Left hindlimb (tissue), 1 donor: ENCODE results near the gene NID1.

Experiments used
- DNase-seq: peaks from one replicate; pipeline ENCODE4 v3.0.0-alpha.2; 2018

NID1 gene

GRCh38 chr1:236065509-236066005 is 667 bp upstream of the NID1 start:
- DNase-seq, result no peak

DNA sequence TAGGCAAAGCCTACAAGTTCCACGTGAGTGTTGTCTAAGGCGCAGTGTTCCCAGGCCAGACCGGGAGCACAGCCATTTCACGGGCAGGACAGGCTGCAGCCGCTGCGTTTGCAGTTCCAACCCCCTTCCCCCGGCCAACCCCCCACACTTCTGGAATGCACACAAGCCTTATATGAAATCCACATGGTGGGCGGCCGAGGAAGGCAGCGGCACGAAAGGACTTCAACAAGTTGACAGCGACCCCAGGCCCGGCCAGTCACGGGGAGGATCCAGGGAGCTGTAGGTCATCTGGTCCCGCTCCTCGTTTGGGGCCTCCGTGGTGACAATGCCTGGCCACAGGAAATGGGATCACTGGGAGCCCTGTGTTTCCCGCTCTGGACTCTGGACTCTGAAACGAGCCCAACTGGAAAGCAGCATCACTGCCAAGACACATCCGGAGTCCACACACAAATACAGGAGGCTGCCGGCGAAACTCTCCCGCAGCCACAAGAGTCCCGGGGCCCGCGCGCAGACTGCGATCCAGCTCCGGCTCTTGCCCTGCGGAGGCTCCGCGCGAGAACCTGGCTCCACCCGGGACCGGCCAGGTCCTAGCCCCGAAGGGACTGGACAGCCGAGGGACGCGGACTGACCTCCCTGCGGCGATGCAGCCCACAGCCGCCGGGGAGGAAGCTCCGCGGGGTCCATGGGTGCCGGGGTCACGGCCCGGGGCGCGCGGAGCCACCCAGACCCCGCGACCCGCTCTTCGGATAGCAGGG is 794 bp downstream of the NID1 start:
- peak; percentile 90 for DNase-seq

DNA sequence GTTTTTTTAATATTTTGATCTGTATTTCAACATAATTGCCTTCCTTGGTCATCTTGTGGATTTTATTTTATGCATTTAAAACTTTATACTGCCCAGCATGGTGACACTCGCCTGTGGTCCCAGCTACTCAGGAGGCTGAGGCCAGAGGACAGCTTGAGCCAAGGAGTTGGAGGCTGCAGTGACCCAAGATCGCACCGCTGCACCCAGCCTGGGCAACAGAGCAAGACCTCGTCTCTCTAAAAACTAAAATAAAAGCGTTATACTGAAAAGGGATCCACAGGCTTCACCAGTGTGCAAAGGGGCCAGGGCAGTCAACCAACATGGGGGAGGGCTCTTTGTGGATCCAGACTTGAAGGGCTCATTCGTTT is 1.4 kb downstream of the NID1 start:
- DNase-seq, result no peak

- no peak for DNase-seq
Observed at GRCh38 chr1:236060286-236060685, 4.6 kb downstream of the NID1 start.

GRCh38 chr1:236059011-236059410 is 5.9 kb downstream of the NID1 start:
- DNase-seq, result no peak

DNA sequence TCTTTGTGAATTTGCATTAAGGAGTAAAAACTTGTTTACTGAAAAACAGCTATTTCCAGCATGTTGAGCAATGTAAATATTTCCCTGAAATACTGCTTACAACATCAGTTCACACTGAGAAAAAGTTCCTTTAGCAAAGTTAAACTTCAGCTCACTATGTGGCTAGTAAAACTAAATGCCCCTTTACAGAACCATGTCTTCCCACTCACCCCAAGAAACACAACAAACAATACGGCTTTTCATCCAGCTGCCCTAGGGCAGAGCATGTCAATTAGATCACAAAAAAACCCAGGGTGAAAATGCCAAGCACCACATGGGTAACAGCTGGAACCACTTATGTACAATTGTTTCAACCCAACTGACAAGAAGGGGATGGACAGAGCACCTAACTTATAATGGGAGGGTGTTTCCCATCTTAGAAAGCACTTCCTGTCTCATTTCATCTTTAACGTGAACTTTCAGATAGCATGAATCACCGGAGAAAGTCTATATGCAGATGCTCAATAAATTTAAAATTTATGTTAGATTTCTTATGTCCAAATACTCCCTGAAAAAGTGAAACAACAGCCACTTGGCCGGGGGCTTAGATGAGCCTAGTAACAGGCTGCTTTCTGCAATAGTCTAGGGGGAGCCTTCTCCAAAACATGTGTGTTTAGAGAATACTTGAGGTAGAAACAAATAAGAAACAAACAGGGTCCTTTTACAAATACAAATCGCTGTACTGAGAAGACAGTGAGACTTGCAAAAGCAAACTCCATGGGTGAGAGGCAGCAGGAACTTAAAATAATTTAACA is 6.6 kb downstream of the NID1 start:
- DNase-seq, result no peak

DNA sequence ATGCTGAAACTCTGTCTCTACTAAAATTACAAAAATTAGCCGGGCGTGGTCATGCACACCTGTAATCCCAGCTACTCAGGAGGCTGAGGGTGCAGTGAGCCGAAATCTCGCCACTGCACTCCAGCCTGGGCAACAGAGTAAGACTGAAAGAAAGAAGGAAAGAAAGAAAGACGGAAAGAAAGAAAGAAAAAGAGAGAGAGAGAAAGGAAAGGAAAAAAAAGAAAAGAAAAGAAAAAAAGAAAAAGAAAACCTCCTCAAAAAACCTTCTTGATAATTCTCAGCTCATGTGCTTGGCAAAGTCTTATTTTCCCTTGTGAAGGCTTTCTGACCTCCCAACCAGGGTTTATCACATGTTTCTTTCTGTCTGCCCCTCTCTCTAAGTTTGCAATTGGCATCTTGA is 7.3 kb downstream of the NID1 start:
- DNase-seq, result no peak

- no peak for DNase-seq
Observed at GRCh38 chr1:236052232-236052993, 12.5 kb downstream of the NID1 start.

DNA sequence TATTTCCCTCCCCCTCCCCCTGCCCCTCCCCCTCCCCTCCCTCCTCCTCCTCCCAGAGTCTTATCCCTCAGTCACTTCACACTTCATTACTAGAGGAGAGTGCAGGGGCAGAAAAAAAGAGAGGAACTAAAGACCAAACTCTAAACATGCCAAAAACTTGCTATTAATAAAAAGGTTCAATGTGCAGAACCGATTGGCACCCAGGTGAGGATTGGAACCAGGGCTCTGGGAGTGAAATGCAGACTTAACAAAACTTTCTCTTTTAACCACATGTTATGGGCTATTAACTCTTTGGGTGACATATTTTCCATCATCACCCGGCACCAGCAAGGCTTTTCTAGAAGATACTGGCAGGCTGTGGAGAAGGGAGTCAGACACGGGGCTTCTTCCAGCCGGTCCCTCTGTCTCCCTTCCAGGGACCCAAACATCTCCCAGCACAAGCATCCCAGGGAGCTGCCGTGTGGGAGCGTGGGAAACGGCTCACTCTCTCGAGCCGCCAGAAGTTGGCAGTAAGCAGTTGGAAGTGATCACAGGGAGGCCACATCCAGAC is 13.6 kb downstream of the NID1 start:
- DNase-seq, result peak; percentile 48

DNA sequence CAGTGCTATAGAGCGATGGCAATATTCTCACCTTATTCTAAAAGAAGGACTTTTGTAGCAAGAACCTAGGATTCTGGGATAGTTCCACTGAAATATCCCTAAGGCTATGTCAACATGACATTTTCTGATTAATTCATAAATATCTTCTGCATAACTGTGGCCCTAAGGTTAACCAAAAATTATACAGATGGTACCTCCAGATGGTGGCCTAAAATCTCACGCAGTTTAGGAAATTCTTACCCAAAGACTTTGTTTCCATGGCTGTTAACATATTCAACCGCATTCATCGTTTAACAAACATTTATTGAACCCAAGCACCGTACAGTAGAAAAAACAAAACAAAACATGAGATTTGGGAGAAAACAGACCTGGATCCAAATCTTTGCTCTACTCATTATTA is 19.1 kb downstream of the NID1 start:
- no peak for DNase-seq

GRCh38 chr1:236044341-236044740 is 20.5 kb downstream of the NID1 start:
- DNase-seq, result no peak

DNA sequence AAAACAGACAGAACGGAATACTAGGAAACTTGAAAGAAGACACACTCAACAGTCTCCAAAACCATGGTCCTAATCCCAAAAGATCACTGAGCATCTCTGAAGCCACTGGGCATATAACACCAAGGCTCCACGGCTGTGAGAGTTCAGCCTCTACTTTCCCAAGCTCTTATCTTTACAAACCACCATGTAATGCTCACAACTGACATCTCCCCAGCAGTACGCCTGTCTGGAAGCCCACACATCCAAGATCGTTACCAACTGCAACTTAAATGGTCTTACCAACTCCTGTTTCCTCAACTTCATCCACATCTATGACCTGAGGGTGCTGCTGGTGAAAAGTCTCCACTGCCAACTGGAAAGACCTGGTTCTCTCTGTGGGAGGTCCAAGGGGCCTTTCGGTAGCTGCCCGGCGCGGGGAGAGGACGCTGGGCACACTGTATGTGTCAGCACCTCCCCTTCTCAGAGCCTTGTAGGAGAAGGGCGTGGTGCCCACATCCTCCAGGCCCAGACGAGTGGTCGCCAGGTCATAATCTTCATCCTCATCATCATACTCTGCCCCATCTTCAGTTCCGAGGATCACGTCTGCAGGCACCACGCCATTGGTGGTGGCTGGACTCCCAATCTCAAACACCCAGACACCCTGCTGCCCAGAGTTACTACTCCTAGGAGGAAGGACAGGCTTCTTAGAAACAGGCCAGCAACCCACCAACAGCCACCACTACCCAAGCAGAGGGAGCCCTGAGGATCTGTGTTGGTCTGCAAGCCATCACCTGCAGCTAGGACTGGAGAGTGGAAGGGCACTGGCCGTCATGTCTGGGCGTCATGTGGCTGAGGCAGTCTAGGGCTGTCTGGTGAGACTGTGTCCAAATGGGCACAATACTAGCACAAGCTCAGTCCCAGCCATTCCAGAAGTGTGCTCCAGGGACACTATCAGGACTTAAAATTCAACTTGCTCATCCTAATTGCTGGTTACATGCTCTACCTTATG is 23.0 kb downstream of the NID1 start:
- no peak for DNase-seq

GRCh38 chr1:236039740-236040685 is 24.9 kb downstream of the NID1 start:
- DNase-seq, result no peak

- no peak for DNase-seq
Observed at GRCh38 chr1:236038034-236038433, 26.9 kb downstream of the NID1 start.

GRCh38 chr1:236035681-236036101 is 29.2 kb downstream of the NID1 start:
- DNase-seq, result no peak

DNA sequence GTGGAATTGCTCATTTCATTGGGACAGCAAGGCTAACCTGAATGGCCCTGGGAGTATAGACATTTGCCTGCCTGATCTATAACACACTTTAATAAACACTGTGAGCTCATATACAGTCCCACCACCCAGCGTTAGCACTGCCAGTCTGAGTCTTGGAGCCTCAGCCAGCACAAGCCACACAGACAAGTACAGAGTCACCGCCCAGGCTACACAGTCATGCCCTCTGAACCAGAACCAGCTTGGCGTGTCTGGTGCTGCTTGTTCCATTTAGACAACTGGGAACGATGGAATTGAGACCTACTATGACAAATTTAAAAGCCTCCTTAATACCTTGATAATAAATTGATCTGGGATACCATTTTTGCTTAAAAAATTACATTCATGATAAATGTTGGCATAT is 31.6 kb downstream of the NID1 start:
- DNase-seq, result no peak

DNA sequence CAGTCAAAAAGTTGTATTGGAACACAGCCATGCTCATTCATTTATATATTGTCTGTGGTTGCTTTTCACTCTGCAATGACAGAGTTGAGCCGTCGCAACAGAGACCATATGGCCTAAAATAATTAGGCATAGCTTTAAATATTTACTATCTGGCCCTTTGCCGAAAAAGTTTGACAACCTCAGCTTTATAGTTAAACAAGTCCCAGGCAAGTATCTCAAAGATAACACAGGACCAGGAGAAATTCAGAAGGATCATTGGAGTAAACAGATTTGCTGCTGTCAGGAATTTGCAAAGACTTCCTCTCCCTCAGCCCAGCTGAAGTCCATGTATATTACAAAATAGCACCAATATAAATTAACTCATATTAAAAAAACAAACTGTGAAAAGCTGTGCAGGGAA is 34.4 kb downstream of the NID1 start:
- DNase-seq, result no peak

GRCh38 chr1:236029428-236029940 is 35.4 kb downstream of the NID1 start:
- no peak for DNase-seq

GRCh38 chr1:236027104-236027503 is 37.8 kb downstream of the NID1 start:
- no peak for DNase-seq

DNA sequence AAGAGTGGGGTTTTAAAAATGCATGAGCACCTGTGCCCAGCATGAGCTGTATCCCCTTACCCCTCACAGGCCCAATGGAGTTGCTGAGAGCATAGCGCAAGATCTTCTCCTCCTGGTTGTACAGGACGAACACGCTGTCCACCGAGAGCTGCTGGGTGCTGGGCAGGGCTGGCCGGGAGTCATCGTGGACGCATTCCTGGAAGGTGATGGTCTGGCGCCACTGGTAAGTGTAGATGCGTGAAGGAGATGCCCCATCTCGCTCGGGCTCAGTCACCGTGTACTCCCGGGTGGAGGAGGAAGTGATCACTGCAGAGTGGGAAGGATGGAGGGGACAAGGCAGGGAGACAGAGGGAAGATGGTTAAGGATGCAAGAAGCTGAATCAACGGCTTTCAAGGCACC is 39.1 kb downstream of the NID1 start:
- DNase-seq, result no peak
